ENCODE measurements around the gene SUPT4H1.

SUPT4H1 gene

GRCh38 chr17:58380207-58381123, 28.5 kb upstream of the SUPT4H1 start:
- no peak for DNase-seq

- no peak for DNase-seq
These were observed 27.5 kb upstream of the SUPT4H1 start for GRCh38 chr17:58379511-58379824.

- no peak for DNase-seq
These were observed 26.9 kb upstream of the SUPT4H1 start for GRCh38 chr17:58378733-58379510.

DNA sequence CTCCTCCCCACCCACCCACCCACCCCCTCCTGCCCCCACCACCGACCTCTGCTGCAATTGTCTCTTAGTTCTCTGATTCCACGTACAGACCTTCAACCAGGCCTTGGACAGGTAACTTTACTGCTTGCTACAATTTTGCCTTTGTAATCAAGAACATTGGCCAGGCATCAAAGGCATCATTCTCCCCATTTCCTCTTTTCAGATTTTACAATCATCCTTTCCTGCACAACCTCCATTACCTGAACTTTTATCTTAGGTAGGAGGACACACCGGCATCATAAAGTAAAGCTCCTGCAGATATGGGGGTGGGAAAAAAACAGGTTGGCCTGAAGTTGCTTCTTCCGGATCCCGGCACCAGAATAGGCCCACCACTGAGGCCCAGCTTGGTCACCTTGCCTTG, 25.7 kb upstream of the SUPT4H1 start:
- DNase-seq: no peak

GRCh38 chr17:58377093-58377601, 25.1 kb upstream of the SUPT4H1 start:
- DNase-seq: no peak

DNA sequence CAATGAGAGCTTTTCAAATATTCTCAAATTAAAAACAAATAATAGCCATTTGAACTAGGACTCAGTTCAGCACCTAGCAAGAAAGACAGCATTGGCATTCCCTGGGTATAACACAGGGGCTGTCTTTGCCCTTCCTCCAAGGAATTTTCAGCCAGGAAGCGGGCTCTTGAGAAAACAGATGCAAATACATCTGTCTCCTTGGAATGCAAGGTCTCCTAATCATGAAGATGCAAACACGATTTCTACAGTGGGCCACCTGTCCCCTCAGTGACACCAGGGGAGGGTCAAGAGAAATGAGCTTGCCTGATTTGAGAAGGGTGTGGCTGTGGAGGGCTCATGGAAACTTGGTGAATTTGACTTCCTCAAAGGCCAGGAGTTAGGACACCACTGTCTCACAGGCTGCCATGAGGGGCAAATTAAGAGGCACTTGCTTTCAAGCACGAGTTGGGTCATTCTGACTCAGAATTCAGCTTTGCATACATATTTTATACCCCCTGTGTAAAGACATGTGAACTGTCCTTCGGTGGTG, 24.5 kb upstream of the SUPT4H1 start:
- DNase-seq: no peak

DNA sequence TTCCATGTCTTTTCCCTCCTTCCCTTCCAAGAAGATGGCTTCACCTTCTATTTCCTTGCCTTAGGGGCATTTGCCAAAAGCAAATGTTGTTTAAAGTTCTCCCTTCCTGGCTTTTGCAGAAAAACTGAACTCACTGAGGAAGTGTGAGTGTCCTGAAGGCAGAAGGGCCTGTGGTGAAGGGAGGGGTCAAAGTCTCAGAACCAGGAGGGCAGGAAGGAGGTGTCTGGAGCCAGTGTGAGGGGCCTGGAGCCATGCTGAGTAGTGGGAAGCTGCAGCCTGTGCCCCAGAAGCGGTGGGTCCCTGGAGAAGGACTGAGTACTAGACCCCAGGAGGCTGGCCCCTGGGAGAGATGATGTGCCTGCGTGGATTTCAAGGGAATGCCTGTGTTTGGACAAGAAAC, 23.8 kb upstream of the SUPT4H1 start:
- no peak for DNase-seq

DNA sequence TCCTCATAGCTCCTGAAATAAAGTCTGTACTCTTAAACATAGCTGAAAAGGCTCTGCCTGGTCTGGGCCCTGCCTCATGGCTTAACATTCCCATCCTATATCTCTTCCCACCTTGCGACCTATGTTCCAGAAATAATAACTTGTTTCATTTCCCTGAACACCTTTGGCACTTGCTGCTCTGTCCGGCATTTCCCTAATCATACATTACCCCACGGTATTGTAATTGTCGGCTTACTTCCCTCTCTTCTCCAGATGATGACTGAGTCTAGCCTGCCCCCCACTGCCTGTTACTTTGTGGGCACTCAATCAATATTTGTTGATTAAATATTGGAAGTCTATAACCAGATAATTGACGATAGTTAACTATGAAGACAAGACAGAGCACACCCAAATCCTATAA, 23.3 kb upstream of the SUPT4H1 start:
- no peak for DNase-seq

DNA sequence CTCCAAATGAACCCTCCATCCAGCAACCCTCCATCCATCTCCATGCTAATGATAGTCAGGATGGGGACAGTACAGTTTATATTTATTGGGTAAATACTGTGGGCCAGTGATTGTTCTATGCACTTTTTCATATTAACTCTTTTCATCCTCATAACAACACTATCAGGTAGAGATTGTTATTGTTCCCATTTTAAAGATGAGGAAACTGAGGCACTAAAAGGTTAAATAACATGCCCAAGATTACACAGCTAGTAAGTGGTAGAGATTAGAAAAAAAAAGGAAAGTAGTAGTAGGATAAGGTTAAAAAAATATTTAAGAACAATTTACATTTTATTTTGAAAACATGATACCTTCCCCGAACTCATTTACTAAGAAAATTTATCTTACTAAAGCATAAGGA, 21.9 kb upstream of the SUPT4H1 start:
- no peak for DNase-seq

GRCh38 chr17:58373003-58373402, 21.0 kb upstream of the SUPT4H1 start:
- DNase-seq: no peak

DNA sequence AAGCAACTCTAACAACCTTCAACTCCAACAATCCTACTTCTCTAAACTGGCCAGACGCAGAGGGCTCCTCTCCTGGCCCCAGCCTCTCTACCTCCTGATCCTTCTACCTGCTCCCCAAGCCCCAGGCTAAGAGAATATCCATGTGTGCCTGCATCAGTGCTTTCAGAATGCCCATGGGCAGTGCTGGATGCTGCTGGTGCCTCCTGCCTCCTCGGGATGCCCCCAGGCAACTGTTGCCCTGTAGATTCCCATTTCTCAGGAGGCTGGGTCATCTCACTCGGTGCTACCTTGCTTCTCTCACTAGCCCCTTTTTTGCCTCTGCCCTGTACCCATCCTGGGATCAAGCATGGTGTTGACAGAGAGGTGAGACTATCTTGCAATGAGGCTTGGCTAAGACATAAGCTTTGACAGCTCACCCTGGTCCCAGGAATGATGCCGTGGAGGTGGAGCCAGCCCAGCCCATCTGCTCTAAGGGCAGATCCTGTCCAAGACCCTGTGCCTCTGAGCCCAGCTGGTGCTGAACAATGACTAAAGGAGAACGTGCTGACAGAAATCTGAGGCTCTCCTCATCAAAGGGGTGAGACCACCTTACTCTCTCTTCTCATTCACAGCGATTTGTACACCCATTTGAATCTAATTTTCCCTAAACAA, 19.4 kb upstream of the SUPT4H1 start:
- no peak for DNase-seq

DNA sequence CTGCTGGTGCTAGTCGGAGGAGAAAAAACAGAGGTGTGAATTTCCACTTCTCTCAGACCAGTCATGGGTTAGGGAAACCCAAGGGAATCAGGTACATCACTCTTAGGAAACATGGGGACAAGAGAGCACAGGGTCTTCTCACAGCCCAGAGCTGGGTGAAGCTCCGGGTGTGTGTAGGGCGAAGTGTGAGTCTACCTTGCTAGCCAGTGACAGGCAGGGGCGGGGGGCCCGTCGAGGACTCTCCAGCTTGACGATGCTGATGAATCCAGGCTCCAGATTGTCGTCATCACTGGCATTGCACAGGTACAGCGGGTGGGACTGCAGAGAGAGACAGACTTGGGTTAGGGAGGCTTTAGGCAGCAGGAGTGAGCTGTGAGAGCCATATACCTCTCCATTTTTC, 18.7 kb upstream of the SUPT4H1 start:
- no peak for DNase-seq

GRCh38 chr17:58370309-58370708, 18.3 kb upstream of the SUPT4H1 start:
- DNase-seq: no peak

- no peak for DNase-seq
These were observed 17.4 kb upstream of the SUPT4H1 start for GRCh38 chr17:58369214-58370031.

GRCh38 chr17:58368860-58369213, 16.8 kb upstream of the SUPT4H1 start:
- DNase-seq: no peak

GRCh38 chr17:58367461-58367860, 15.5 kb upstream of the SUPT4H1 start:
- no peak for DNase-seq

- DNase-seq: no peak
These were observed 14.1 kb upstream of the SUPT4H1 start for GRCh38 chr17:58365980-58366595.

- DNase-seq: no peak
These were observed 13.4 kb upstream of the SUPT4H1 start for GRCh38 chr17:58365185-58365979.

- DNase-seq: no peak
These were observed 12.4 kb upstream of the SUPT4H1 start for GRCh38 chr17:58364270-58364942.

DNA sequence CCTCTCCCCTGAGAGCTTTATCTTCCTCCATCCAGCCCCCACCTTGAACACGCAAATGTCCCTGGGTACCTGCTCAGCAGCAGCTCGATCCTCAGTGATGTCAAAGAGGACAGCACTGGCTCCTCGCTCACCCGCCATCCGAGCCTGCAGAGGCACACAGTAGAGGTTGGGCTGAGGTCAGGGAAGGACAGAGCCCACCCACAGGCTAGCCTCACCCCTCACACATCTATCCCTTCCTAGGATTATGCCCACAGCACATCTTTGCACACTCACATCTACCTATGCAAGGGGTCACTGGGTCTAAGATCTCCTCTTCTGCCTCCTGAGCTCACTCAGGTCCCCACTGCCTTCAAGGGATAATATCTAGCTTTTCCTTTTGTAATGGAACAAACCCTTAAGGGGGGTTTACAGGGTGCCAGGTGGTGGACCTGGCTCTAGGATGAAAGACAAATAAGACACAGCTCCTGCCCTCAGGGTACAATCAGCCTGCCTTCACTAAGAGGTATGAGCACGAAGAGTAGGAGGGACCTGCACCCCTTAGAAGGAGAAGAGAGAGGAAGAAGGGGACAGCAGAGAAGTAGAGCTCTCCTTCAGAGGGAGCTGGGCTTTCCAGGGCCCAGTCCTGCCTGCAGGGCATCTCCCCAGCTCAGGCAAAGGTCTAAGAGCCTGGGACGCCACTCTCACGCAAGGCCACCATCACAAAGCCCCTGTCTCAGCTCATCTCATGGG, 11.6 kb upstream of the SUPT4H1 start:
- no peak for DNase-seq
